Breast epithelium (tissue), 3 donors: Measurements from ENCODE around the gene EPHA3.

Source experiments
- CTCF ChIP-seq, 3 donors: fragments of 450-650 bp; IDR thresholded peaks; one replicate each; pipeline ENCODE4 v1.5.1; 2016 to 2017; ENCODE audit warnings: antibody characterized with exemption in 3 of 3, mild to moderate bottlenecking in 3 of 3, moderate library complexity in 3 of 3
- POLR2A ChIP-seq: fragments of 450-650 bp; IDR thresholded peaks from one replicate; pipeline ENCODE4 v1.6.1; 2016; ENCODE audit warnings: antibody characterized with exemption, mild to moderate bottlenecking, moderate library complexity
- POLR2AphosphoS5 ChIP-seq, 3 donors: sonication (generic); formaldehyde crosslinking; IDR thresholded peaks; one replicate each; pipeline ENCODE4 v1.6.1; 2017; ENCODE audit warnings: antibody characterized with exemption in 3 of 3

- TF ChIP-seq CTCF (IDR thresholded peaks at IDR 0.05), result no peak
- TF ChIP-seq POLR2AphosphoS5 (IDR thresholded peaks at IDR 0.05), result no peak
- no peak for TF ChIP-seq POLR2A
Measured at GRCh38 chr3:89261673-89262072, 154.3 kb downstream of the EPHA3 start.
